NCI-H1092 (cell line): ENCODE measurements around the gene MROH2A.
"Not testable (repeated sequence)": the region's sequence is repeated elsewhere in the genome, so short reads cannot be mapped to it uniquely, and the experiment has no call there.

Experiments
- DNase-seq: peaks from one replicate; lab custom pipeline; 2025; lab: John Stamatoyannopoulos, UW

Gene MROH2A, protein sequence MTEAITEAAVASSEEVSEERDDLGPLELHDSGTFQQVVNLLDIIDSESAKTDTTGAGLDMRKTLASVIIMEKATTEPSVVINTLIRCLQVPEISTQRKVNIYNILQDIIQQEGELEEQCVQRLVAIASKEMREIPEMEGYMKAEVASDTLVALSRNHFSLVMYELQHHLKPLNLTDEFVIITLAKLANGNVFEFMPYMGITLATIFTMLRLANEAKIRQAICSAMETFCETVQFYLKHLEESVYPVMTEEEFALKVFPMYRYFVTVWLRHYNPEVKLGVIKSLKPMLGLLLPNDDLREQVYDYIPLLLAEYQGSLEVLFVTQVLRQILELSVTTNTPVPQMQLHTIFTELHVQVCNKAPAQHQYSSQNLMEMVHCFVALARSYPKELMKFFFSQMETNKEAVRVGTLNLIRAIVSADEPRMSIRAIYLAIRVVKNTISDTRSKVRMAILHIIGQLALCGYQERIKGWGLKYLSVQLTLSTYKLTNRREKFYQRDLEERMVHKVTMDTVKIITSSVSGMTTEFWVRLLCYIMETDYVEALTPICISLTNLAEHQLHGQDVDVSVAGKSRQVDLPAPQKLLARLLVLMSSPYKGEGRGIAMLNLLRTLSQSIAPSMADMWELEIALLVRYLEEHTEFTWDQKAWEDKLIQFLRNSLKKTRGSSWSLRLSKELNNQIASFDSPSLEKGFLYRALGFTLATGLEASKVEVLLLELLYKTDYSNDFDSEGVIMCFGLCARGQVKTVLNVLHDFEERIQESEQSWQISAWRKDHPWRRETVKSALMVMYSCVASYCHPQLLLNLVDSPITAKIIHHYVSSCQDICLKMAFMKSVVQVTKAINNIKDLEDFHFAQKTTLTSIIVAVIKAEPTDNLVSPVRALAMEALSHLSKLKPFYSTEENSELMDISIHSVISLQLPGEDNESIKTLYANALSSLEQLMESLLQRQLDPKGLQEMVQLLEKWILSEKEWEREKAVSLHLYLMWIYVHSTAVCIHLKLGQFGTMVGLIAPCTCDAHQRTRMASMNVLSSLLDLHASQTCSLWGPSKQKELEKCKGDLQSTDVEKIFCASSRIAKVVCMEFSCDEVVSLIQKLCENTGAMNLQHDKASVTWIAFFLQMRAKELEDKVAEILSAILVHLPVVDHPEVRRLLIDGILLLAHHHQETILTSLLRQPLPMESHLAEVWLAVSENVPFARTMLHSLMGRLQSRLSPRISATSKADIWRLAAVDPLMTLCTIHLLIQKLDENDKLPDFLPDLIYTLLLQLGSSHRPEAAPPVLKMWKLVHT (N-terminal part only)

DNA sequence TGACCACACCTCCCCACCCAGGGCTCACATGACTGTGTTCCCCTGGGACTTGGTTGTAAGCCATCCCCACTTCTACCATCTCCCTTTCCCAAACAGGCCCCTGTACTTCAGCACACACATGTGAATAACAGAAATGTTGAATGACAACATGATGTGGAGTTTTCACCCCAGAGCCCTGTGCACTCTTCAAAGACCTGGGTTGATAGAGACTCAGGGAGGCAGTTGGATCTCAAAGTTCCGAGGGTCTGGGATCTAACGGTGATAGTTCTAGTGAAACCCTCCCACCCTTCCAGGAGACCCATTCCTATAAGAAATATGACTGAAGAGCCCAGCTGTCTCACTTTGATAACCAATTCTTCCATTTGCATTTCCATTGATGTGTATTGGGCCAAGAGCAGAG, at the start of gene MROH2A:
Gene MROH2A (plus strand): TSS at position 301 of the 400 bp plus-strand sequence. CDS start 1,029 bp downstream, outside the sequence.
- DNase-seq = no peak

DNA sequence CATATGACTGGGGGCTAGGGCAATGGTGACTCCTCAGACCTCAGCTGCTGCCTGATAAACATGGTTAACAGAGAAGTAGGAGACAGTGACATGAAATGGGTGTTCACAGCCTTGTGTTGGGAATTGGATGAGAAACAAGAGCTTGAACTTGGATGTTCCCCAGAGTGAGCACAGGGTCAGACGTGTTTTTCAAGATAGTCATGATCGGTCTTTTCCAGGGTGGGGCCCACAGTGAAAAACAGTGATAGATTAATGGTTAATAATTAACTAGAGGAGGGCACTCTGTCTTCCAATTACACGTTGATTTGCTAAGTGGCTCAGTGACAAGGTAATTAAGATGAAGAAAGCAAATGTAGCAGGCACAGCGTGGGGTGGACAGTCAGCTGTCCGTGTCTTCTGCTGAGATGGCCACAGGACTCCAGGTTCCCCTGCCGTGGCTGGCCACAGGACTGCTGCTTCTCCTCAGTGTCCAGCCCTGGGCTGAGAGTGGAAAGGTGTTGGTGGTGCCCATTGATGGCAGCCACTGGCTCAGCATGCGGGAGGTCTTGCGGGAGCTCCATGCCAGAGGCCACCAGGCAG, 49.3 kb upstream of the MROH2A start, which contains the start of gene UGT1A3:
Gene UGT1A3 (plus strand): TSS at position 320 of the 579 bp plus-strand sequence. CDS start 85 bp downstream, at position 405.
- no peak for DNase-seq

DNA sequence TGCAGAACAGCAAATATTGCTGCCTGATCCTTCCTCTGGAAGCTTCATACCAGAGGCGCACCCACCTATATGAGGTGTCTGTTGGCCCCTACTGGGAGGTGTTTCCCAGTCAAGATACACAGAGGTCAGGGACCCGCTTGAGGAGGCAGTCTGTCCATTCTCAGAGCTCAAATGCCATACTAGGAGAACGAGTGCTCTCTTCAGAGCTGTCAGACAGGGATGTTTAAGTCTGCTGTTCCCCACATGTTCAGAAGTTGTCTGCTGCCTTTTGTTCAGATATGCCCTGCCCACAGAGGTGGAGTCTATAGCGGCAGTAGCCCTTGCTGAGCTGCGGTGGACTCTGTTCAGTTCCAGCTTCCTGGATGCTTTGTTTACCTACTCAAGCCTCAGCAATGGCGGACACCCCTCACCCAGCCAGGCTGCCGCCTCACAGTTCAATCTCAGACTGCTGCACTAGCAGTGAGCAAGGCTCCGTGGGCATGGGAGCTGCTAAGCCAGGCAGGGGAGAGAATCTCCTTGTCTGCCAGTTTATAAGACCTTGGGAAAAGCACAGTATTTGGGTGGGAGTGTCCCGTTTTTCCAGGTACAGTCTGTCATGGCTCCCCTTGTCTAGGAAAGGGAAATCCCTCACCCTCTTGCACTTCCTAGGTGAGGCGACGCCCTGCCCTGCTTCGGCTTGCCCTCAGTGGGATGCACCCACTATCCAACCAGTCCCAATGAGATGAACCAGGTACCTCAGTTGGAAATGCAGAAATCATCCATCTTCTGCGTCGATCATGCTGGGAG, 41.1 kb upstream of the MROH2A start:
- DNase-seq = not testable (repeated sequence)

DNA sequence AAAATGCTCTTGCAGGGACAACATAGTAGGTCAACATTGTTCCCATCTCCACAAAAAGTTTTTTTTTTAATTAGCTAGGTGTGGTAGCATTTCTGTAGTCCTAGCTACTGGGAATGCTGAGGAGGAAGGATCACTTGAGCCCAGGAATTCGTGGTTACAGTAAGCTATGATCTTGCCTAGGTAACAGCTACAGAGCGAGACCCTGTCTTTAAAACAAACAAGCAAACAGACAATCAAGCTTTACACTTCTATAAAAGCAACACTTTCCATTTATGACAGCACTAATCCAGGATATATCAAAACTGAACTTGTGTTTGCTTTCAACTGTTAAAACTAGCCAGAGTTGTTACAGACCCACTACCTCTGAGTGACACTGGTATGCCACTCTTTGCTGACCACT, 37.3 kb upstream of the MROH2A start:
- DNase-seq = no peak

DNA sequence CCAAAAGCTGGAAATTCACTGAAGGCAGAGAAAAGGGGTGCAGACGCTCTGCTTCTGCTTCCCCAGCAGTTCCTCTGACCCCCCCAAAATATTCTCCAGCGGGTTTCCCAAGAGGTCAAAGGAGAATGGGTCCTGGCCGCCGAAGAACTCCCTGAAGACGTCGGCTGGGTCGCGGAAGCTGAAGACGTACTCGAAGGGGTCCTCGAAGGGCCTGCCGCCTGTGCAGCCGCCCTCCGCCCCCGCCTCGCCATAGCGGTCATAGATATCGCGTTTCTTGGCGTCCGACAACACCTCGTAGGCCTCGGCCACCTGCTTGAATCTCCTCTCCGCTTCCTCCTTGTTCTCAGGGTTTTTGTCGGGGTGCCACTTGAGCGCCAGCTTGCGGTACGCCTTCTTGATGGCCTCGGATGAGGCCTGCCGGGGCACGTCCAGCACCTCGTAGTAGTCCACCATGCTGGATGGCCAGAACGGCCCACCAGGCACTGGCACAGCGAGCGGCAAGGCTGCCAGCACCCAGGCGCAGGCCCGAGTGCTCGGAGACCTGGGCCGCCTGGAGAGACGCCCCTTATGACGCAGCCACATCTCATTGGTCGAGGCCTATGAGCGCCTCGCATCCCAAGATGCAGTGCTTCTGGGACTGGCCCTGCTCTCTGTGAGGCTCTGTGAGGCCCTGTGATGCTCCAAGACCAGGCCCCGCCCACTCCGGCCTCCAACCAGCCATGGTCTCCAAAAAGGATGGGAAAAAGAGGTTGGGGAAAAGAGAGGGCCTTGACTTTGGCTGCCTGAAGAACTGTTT, 34.5 kb upstream of the MROH2A start:
- no peak for DNase-seq

DNA sequence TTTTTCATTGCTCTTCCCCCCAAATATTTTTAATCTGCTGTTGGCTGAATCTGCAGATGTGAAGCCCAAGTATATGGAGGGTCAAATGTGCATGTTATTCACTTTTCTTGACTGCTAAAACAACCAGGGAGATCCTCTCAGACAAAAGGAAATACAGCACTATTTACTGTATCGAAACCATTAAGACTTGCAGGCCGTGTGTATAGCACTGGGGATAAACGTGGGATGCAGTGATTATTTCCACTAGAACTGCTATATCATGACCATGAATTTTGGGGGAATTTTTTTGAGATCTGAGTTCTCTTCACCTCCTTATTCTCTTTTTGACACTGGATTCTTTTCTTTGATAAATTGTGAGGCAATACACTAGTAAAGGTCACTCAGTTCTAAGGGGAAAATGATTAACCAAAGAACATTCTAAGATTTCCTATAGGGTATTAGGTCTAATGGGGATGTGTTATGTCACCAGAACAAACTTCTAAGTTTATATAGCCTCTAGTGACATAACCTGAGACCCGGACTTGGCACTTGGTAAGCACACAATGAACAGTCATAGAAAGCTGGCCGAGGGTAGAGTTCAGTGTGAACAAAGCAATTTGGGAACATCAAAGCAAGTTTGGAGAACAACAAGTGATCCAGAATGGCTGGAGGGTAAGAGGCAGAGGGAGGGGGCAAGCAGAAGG, 32.9 kb upstream of the MROH2A start:
- no peak for DNase-seq

DNA sequence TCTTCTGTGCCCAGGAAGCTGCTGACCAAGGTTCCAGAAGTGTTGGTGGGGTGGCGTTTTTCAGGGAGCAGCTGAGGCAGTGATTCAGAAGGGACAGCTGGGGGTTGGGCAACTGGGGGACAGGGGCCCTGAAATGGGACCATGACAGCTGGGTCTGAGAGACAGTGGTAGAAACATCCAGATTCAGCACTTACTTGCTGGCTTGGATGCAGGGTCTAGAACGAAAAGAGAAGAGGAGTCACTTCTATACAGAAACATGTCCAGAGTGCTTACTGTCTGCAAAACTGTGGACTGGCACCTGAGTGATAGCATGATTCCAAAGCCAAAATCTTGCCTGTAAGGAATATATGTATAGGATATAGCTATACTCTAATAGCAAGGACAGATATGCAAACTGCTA, 32.3 kb upstream of the MROH2A start:
- DNase-seq = not testable (repeated sequence)

DNA sequence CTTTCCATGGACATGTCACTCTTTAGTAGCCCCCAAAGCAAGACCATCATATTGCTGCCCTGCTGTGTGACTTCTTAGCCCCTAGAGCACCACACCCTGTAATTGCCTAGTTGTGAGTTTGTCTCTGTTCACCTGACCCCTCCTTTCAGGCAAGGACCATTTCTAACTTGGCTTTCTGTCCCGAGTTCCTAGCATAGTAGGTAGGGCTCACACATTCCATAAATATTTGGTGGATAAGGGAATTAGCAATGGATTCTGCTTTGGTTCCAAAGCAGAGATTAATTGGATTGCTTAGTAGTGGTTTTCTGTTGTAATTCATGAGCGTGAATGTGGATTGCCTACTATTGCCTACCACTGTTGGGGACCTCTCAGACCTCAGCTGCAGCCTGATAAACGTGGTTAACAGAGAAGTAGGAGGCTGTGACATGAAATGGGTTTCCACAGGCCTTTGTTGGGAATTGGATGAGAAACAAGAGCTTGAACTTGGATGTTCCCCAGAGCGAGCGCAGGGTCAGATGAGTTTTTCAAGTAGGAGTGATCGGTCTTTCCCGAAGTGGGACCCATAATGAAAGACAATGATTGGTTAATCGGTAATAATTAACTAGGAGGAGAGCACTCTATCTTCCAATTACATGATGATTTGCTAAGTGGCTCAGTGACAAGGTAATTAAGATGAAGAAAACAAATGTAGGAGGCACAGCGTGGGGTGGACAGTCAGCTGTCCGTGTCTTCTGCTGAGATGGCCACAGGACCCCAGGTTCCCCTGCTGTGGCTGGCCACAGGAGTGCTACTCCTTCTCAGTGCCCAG, 31.5 kb upstream of the MROH2A start:
- no peak for DNase-seq

DNA sequence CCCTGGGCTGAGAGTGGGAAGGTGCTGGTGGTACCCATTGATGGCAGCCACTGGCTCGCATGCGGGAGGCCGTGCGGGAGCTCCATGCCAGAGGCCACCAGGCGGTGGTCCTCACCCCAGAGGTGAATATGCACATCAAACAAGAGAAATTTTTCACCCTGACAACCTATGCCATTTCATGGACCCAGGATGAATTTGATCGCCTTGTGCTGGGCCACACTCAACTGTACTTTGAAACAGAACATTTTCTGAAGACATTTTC, 30.9 kb upstream of the MROH2A start:
- DNase-seq = no peak

DNA sequence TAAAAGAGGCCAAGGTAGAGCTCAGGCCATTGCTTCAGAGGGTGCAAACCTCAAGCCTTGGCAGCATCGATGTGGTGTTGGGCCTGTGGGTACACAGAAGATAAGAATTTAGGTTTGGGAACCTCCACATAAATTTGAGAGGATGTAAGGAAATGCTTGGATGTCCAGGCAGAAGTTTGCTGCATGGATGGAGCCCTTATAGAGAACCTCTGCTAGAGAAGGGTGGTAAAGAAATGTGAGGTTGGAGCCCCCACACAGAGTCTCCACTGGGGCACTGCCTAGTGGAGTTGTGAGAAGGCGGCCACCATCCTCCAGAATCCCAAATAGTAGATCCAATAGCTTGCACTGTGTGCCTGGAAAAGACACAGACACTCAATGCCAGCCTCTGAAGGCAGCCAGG, 27.4 kb upstream of the MROH2A start:
- DNase-seq = not testable (repeated sequence)

DNA sequence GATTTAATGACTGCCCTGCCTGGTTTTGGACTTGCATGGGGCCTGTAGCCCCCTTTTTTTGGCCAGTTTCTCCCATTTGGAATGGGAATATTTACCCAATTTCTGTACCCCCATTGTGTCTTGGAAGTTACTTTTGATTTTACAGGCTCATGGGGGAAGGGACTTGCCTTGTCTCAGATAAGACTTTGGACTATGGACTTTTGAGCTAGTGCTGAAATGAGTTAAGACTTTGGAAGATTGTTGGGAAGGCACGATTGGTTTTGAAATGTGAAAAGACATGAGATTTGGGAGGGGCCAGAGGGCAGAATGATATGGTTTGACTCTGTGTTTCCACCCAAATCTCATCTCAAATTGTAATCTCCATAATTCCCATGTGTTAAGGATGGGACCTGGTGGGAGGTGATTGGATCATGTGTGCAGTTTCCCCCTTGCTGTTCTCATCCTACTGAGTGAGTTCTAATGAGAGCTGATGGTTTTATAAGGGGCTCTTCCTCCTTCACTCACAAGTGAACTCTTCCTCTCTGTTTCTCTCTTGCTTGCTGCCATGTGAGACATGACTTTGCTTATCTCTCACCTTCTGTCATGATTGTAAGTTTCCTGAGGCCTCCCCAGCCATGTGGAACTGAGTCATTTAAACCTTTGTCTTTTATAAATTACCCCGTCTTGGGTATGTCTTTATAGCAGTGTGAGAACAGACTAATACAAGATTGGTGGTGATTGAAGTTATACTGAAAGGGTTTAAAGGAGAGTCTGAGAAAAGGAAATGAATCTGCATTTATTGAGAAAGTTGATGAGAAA, 26.7 kb upstream of the MROH2A start:
- DNase-seq = not testable (repeated sequence)

DNA sequence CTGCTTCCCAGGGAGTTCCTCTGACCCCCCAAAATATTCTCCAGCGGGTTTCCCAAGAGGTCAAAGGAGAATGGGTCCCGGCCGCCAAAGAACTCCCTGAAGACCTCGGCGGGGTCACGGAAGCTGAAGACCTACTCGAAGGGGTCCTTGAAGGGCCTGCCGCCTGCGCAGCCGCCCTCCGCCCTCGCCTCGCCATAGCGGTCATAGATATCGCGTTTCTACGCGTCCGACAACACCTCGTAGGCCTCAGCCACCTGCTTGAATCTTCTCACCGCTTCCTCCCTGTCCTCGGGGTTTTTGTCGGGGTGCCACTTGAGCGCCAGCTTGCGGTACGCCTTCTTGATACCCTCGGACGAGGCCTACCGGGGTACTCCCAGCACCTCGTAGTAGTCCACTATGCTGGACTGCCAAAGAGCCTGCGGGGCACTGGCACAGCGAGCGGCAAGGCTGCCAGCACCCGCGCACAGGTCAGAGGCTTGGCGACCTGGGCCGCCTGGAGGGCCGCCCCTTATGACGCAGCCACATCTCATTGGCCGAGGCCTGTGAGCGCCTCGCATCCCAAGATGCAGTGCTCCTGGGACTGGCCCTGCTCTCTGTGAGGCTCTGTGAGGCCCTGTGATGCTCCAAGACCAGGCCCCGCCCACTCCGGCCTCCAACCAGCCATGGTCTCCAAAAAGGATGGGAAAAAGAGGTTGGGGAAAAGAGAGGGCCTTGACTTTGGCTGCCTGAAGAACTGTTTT, 23.1 kb upstream of the MROH2A start:
- DNase-seq = no peak

DNA sequence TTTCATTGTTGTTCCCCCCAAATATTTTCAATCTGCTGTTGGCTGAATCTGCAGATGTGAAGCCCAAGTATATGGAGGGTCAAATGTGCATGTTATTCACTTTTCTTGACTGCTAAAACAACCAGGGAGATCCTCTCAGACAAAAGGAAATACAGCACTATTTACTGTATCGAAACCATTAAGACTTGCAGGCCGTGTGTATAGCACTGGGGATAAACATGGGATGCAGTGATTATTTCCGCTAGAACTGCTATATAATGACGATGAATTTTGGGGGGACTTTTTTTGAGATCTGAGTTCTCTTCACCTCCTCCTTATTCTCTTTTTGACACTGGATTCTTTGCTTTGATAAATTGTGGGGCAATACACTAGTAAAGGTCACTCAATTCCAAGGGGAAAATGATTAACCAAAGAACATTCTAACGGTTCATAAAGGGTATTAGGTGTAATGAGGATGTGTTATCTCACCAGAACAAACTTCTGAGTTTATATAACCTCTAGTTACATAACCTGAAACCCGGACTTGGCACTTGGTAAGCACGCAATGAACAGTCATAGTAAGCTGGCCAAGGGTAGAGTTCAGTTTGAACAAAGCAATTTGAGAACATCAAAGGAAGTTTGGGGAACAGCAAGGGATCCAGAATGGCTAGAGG, 21.6 kb upstream of the MROH2A start:
- no peak for DNase-seq

DNA sequence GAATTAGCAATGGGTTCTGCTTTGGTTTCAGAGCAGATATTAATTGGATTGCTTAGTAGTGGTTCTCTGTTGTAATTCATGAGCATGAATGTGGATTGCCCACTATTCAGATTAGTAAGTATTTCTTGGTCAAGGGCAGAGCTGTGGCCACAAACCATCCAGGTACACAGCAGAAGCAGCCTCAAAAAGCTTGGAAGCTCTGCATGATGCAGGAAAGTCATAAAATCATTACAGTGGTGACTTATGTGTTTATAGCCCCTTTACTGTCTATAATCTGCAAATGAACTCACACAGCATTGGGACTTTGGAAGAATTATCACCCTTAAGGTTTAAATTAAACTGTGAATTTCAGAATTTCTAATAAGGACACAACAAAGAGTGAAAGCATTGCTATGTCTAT, 20.0 kb upstream of the MROH2A start:
- DNase-seq = no peak

DNA sequence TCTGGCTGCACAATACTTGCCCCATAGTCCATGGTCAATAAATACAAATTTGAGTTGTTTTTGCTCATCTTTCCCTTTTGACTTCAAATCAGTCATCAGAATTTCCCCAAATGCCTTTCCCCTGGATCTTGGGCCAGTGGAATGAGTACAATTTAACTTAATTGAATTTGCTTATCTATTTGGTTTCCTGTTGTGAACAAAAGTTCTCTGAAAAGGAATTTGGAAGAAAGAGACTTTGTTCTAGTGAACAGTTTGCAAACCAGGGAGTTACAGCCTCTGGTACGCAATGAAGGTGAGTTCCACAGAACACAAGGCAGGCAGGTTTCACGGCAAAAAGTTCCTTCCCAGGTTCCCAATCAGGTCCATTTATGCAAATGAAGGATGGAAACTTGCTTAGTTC, 19.3 kb upstream of the MROH2A start:
- no peak for DNase-seq

DNA sequence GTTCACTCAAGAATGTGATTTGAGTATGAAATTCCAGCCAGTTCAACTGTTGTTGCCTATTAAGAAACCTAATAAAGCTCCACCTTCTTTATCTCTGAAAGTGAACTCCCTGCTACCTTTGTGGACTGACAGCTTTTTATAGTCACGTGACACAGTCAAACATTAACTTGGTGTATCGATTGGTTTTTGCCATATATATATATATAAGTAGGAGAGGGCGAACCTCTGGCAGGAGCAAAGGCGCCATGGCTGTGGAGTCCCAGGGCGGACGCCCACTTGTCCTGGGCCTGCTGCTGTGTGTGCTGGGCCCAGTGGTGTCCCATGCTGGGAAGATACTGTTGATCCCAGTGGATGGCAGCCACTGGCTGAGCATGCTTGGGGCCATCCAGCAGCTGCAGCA, 18.1 kb upstream of the MROH2A start, which contains the start of gene UGT1A1:
Gene UGT1A1 (plus strand): TSS at position 228 of the 400 bp plus-strand sequence. CDS start 18 bp downstream, at position 246.
- DNase-seq = no peak
